H9 (cell line): ENCODE measurements around the gene DMD. TPM values are rescaled to one million over a fixed set of nuclear protein-coding genes. Genes with fewer than 3 reads are reported as not detected.

Experiments used
- DNase-seq: peaks from one replicate; pipeline ENCODE4 v3.0.0-alpha.2; 2017
- H2AFZ ChIP-seq: one replicate; pipeline ENCODE4 v1.6.1; 2013; ENCODE audit warnings: mild to moderate bottlenecking, low read length, control low read depth, moderate library complexity
- H2AK5ac ChIP-seq: 2 replicates; pipeline ENCODE4 v1.6.1; 2013; ENCODE audit warnings: low read length, control low read depth, mixed read lengths; ENCODE audit not compliant: insufficient read length
- H2BK120ac ChIP-seq: one replicate; pipeline ENCODE4 v1.6.1; 2013; ENCODE audit warnings: low read depth, mild to moderate bottlenecking, low read length, control low read depth, inconsistent platforms; ENCODE audit not compliant: poor library complexity, severe bottlenecking
- H2BK12ac ChIP-seq: 2 replicates; pipeline ENCODE4 v1.6.1; 2013; ENCODE audit warnings: low read length, control low read depth, mixed read lengths, low read depth; ENCODE audit not compliant: insufficient read length
- H2BK15ac ChIP-seq: 2 replicates; pipeline ENCODE4 v1.6.1; 2013; ENCODE audit warnings: low read depth, low read length, control low read depth
- H2BK20ac ChIP-seq: one replicate; pipeline ENCODE4 v1.6.1; 2013; ENCODE audit warnings: low read depth, mild to moderate bottlenecking, low read length, control low read depth, inconsistent platforms; ENCODE audit not compliant: poor library complexity, severe bottlenecking
- H2BK5ac ChIP-seq: 2 replicates; pipeline ENCODE4 v1.6.1; 2013; ENCODE audit warnings: low read length, control low read depth, mixed read lengths; ENCODE audit not compliant: insufficient read length
- H3K14ac ChIP-seq: 2 replicates; pipeline ENCODE4 v1.6.1; 2013; ENCODE audit warnings: low read length, control low read depth; ENCODE audit not compliant: insufficient read depth
- H3K18ac ChIP-seq: 2 replicates; pipeline ENCODE4 v1.6.1; 2013; ENCODE audit warnings: low read depth, mild to moderate bottlenecking, mixed read lengths, low read length, control low read depth; ENCODE audit not compliant: insufficient read length
- H3K23ac ChIP-seq: 2 replicates; pipeline ENCODE4 v1.6.1; 2013; ENCODE audit warnings: low read length, control low read depth, mixed read lengths, low read depth; ENCODE audit not compliant: insufficient read length
- H3K23me2 ChIP-seq: 2 replicates; pipeline ENCODE4 v1.6.1; 2013; ENCODE audit warnings: low read depth, mild to moderate bottlenecking, mixed read lengths, low read length, control low read depth; ENCODE audit not compliant: insufficient read length, poor library complexity, severe bottlenecking
- H3K27ac ChIP-seq: 2 replicates; pipeline ENCODE4 v1.5.1; 2013; ENCODE audit warnings: low read length, control low read depth, mixed read lengths, low read depth; ENCODE audit not compliant: insufficient read length
- H3K27me3 ChIP-seq: 2 replicates; pipeline ENCODE4 v1.6.1; 2013; ENCODE audit warnings: low read length, control low read depth, inconsistent platforms; ENCODE audit not compliant: insufficient read depth
- H3K4ac ChIP-seq: 2 replicates; pipeline ENCODE4 v1.6.1; 2013; ENCODE audit warnings: low read depth, mild to moderate bottlenecking, control low read depth, inconsistent platforms, low read length, moderate library complexity
- H3K4me1 ChIP-seq: 2 replicates; pipeline ENCODE4 v1.6.1; 2013; ENCODE audit warnings: low read length, control low read depth, inconsistent platforms; ENCODE audit not compliant: insufficient read depth
- H3K4me2 ChIP-seq: 2 replicates; pipeline ENCODE4 v1.6.1; 2013; ENCODE audit warnings: low read length, control low read depth, mixed read lengths; ENCODE audit not compliant: insufficient read length, insufficient read depth
- H3K56ac ChIP-seq: 2 replicates; pipeline ENCODE4 v1.6.1; 2013; ENCODE audit warnings: low read depth, mild to moderate bottlenecking, mixed read lengths, low read length, control low read depth; ENCODE audit not compliant: insufficient read length
- H3K79me1 ChIP-seq: 2 replicates; pipeline ENCODE4 v1.6.1; 2013; ENCODE audit warnings: low read depth, mild to moderate bottlenecking, moderate library complexity, low read length, control low read depth, inconsistent platforms; ENCODE audit not compliant: insufficient read depth, poor library complexity, severe bottlenecking
- H3K79me2 ChIP-seq: 2 replicates; pipeline ENCODE4 v1.6.1; 2013; ENCODE audit warnings: low read length, control low read depth, inconsistent platforms; ENCODE audit not compliant: insufficient read depth
- H3K9ac ChIP-seq: 2 replicates; pipeline ENCODE4 v1.6.1; 2013; ENCODE audit warnings: low read length, control low read depth, mixed read lengths; ENCODE audit not compliant: insufficient read length; ENCODE audit errors: extremely low read depth
- H3K9me3 ChIP-seq: one replicate; pipeline ENCODE4 v1.6.1; 2013; ENCODE audit warnings: low read depth, low read length, inconsistent platforms; ENCODE audit not compliant: control insufficient read depth
- H3T11ph ChIP-seq: one replicate; pipeline ENCODE4 v1.6.1; 2013; ENCODE audit warnings: mild to moderate bottlenecking, low read length, control low read depth, inconsistent platforms
- H4K20me1 ChIP-seq: one replicate; pipeline ENCODE4 v1.6.1; 2013; ENCODE audit not compliant: control insufficient read depth, insufficient read length, insufficient read depth
- H4K5ac ChIP-seq: 2 replicates; pipeline ENCODE4 v1.6.1; 2013; ENCODE audit warnings: low read depth, mild to moderate bottlenecking, mixed read lengths, low read length, control low read depth; ENCODE audit not compliant: insufficient read length
- H4K8ac ChIP-seq: replicated peaks from 2 replicates; pipeline ENCODE4 v1.6.1; 2013; ENCODE audit warnings: low read length, control low read depth, mixed read lengths, low read depth; ENCODE audit not compliant: insufficient read length
- H4K91ac ChIP-seq: 2 replicates; pipeline ENCODE4 v1.6.1; 2013; ENCODE audit warnings: low read depth, mild to moderate bottlenecking, moderate library complexity, mixed read lengths, low read length, control low read depth; ENCODE audit not compliant: insufficient read length
- H3K27ac Mint-ChIP-seq, 3 experiments: 2 replicates in 2 of 3; 3 replicates in 1 of 3; pipeline ENCODE4 v1.8.0; 2020 to 2021; ENCODE audit warnings: mixed read lengths in 3 of 3, mild to moderate bottlenecking in 1 of 3, moderate library complexity in 1 of 3
- H3K27me3 Mint-ChIP-seq: 2 replicates; pipeline ENCODE4 v1.8.0; 2021; ENCODE audit warnings: low read depth, mild to moderate bottlenecking, moderate library complexity, mixed read lengths
- H3K36me3 Mint-ChIP-seq, 3 experiments: 2 replicates in 2 of 3; 3 replicates in 1 of 3; pipeline ENCODE4 v1.8.0; 2020 to 2021; ENCODE audit warnings: low read depth in 3 of 3, mixed read lengths in 3 of 3; ENCODE audit not compliant: insufficient read depth in 1 of 3
- H3K4me1 Mint-ChIP-seq, 2 experiments: 2 replicates each; pipeline ENCODE4 v1.8.0; 2020; ENCODE audit warnings: mixed read lengths in 2 of 2
- H3K4me3 Mint-ChIP-seq, 2 experiments: 2 replicates in 1 of 2; 3 replicates in 1 of 2; pipeline ENCODE4 v1.8.0; 2020 to 2021; ENCODE audit warnings: mild to moderate bottlenecking in 2 of 2, mixed read lengths in 2 of 2, moderate library complexity in 1 of 2
- H3K9me3 Mint-ChIP-seq, 2 experiments: 2 replicates in 1 of 2; 3 replicates in 1 of 2; pipeline ENCODE4 v1.8.0; 2020; ENCODE audit warnings: mild to moderate bottlenecking in 2 of 2, mixed read lengths in 2 of 2, moderate library complexity in 1 of 2
- WGBS: extraction: QIAGEN DNeasy Blood & Tissue Kit; methylation state at CpG from one replicate; pipeline ENCODE4 v1.1.7; 2013; ENCODE audit warnings: missing lambda C conversion rate, low lambda C conversion rate, mixed read lengths; ENCODE audit not compliant: insufficient read length; ENCODE audit errors: extremely low coverage; 5-methylcytosine and 5-hydroxymethylcytosine counted together
- total RNA-seq: library from RNA; stranded (reverse); gene quantifications from 2 replicates; pipeline ENCODE4 v1.2.1, GENCODE V29; 2021
- TF ChIP-seq, protein P1 (sequence below): fragments of 200-600 bp; sonication (generic); conservative IDR thresholded peaks from 3 replicates; pipeline ENCODE4 v1.8.0; 2021; ENCODE audit warnings: antibody characterized with exemption, mild to moderate bottlenecking

Gene DMD
- total RNA-seq, 1 experiment from 2014 or later = 3.8 TPM

DNA sequence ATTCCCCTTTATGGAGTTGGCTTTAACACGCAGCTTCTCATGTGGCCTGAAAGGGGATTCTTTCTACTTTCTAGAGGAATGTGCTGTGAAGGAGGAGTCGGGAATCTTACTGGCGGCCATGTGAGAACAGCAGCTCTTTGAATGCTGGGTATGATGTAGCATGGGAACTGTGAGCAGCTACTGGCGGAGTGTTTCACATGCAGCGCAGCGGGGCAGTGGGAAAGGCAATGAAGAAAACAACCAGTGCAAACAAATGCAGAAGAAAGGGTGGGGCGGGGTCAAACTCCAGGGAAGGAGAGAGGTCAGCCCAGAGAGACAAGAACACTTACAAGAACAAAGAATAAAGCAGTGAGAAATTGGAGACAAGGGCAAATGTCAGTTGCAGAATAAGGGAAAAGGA lies 1775.8 kb downstream of the DMD start:
- Histone ChIP-seq H3K79me2 (no peaks in the 10 kb centered on the region), H3K4me1 (no peaks in the 10 kb centered on the region), H4K5ac (no peak overlapping the region), H3K23me2 (no peaks in the 10 kb centered on the region), H2BK5ac (no peak overlapping the region), H4K20me1 (no peaks in the 10 kb centered on the region), H3K14ac (no peak overlapping the region), H4K8ac (no peak overlapping the region), H3K18ac (no peak overlapping the region), H2BK15ac (no peak overlapping the region), H2BK120ac (no peak overlapping the region), H3K9me3 (no peaks in the 10 kb centered on the region), H3K27ac (no peak overlapping the region), H3K27me3 (no peaks in the 10 kb centered on the region), H3K4me2 (no peak overlapping the region), H3K79me1 (no peaks in the 10 kb centered on the region), H2AK5ac (no peak overlapping the region), H3K23ac (no peak overlapping the region), H3K4ac (no peak overlapping the region), H3K9ac (no peak overlapping the region), H2AFZ (no peak overlapping the region), H2BK20ac (no peak overlapping the region), H2BK12ac (no peak overlapping the region), H3K56ac (no peak overlapping the region), H4K91ac (no peak overlapping the region), H3T11ph (no peak overlapping the region)
- Mint-ChIP-seq H3K36me3 (no peaks in the 10 kb centered on the region), H3K27ac (peak overlapping the region in 1 of 3 experiments; percentile 86; a peak in 3 of 7 replicates), H3K4me1 (peaks cover 8 to 16% of the 10 kb centered on the region in 2 experiments), H3K9me3 (peaks cover 47 to 48% of the 10 kb centered on the region in 2 experiments), H3K27me3 (no peaks in the 10 kb centered on the region), H3K4me3 (no peak overlapping the region; a peak in 1 of 5 replicates)
- DNase-seq = peak; percentile 87
- TF ChIP-seq, protein P1, sequence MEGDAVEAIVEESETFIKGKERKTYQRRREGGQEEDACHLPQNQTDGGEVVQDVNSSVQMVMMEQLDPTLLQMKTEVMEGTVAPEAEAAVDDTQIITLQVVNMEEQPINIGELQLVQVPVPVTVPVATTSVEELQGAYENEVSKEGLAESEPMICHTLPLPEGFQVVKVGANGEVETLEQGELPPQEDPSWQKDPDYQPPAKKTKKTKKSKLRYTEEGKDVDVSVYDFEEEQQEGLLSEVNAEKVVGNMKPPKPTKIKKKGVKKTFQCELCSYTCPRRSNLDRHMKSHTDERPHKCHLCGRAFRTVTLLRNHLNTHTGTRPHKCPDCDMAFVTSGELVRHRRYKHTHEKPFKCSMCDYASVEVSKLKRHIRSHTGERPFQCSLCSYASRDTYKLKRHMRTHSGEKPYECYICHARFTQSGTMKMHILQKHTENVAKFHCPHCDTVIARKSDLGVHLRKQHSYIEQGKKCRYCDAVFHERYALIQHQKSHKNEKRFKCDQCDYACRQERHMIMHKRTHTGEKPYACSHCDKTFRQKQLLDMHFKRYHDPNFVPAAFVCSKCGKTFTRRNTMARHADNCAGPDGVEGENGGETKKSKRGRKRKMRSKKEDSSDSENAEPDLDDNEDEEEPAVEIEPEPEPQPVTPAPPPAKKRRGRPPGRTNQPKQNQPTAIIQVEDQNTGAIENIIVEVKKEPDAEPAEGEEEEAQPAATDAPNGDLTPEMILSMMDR = no peak
- no CpG with 5 or more reads among the region's 7 CpGs for WGBS
